CD4-positive, alpha-beta T cell treated with Interleukin-4 for 1 hour (primary cell): ENCODE data around the gene VWA2.

Experiments used
- DNase-seq, 2 donors: peaks; one replicate each; pipeline ENCODE4 v3.0.0-alpha.2; 2020 to 2022

Gene VWA2

DNA sequence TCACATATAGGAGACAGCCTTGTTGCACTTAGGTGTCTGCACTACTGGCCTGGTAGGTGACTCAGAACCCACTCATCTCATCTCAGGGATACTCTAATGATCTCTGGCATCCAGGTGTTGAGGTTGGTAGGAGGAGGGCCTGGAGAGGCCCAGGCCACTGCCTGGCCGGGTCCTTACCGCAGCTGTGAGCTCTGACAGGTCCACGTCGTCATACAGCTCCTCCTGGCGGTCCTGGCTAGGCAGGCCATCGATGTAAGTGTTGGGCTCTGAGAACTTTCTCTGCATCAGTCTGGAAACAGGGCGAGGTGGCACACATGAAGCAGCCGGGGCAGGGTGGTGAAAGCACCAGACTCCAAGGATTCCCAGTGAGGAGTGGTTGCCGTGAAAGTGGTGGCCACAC is 62.1 kb downstream of the VWA2 start:
- no peak for DNase-seq

DNA sequence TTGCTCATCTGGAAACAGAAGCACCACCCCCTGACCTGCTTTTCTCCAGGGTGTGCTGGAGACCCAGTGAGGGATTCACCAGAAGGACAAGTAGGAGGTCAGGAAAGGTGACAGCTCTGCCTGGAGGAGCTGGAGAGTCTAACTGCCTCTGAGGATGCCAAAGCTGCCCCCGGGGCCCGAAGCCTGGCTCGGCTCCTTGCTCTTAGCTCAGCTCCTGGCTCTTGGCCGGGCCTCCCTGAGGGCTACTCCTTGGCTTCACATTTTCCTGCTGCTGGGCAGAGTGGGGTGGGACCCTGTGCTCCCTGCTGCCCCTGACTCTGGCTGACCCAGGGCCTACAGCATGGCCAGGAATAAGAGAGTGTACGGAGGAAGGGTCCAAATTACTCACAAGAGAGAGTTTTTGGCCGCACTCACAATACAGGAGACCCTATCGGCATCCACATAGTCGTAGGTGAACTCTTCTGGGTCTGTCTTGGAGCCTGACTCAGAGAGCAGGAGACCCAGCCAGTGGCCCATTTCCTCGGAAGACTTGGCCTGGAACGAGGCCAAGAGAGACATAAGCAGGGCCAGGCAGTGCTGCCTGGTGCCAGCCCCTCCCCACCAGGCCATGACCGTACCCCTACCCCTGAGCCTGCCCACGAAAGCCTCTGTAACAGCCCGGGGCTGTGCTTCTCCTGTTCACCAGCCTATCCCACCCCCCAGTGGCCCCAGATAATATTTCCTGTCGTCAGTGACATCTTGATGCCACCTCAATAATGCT is 63.1 kb downstream of the VWA2 start:
- no peak for DNase-seq

DNA sequence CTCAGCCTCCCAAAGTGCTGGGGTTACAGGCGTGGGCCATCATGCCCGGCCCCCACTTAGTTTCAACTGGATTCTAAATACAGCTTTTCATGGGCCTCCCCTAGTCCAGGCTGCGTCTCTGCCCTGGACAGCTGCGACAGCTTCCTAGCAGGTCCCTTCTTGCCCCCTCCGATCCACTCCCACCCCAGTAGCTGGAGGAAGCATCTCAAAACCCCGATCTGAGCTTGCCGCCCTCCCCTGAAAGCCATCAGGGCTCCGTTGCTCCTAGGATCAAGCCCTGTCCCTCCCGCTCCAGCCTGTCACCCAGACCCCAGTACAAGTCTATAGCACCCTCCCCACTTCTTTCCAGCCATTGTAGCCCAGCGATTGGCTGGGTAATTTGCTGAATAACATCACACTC is 64.5 kb downstream of the VWA2 start:
- no peak for DNase-seq

DNA sequence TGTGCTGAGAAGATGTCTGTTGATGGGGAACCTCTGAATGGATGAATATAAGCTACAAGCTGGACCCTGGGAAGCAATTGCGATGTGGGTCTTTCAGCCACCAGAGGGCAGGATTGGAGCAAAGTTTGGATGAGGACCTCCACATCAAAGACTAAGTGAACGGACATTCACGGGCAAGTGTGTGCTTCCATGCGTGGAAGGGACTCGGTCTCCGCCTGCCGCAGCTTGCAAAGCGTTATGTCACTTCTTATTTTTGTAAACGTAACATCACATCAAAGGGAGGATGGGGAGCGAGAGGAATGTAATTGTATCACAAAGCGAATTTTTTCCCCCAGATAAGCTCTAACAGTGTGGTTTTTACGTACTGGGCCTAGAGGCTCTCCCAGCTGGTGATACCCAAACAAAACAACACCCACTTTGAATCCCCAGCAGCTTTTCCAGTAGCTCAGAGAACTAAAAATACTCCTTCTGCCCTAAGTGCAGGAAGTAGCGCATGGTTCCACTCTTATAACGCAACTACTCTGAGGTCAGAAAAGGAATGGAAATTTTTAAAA is 65.0 kb downstream of the VWA2 start:
- peak; percentile 72 to 75 for DNase-seq

DNA sequence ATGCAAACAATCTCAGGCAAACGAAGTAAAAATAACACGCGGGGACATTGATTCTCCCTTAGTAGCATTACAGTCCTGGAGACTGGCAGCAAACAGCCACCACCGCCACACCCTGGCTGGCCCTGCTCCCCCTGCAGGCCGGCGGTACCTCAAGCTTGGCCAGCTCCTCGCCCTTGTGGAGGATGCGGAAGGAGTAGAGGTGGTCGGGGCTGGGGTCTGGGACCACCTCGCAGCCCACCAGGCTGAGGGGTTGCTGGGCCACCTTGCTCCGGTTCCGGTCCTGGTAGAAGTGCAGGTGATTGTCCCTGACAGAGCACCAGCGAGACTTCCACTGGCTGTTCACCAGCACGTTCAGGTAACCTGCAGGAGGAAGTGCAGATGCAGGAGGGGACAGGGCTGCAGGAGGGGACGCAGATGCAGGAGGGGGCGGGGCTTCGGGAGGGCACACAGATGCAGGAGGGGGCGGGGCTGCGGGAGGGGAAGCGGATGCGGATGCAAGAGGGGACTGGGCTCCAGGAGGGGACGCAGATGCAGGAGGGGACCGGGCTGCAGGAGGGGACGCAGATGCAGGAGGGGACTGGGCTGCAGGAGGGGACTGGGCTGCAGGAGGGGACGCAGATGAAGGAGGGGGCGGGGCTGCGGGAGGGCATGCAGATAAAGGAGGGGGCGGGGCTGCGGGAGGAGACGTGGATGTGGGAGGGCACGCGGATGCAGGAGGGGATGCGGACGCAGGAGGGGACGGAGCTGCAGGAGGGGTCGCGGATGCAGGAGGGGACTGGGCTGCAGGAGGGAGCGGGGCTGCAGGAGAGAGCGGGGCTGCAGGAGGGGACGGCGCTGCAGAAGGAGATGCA is 65.7 kb downstream of the VWA2 start:
- peak; percentile 68 to 72 for DNase-seq

DNA sequence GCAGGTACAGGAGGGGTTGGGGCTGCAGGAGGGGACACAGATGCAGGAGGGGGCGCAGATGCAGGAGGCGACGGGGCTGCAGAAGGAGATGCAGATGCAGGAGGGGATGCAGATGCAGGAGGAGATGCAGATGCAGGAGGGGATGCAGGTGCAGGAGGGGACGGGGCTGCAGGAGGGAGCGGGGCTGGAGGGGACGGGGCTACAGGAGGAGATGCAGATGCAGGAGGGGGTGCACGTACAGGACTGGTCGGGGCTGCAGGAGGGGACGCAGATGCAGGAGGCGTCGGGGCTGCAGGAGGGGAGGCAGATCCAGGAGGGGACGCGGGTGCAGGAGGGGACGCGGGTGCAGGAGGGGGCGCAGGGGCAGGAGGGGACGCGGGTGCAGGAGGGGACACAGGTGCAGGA is 66.5 kb downstream of the VWA2 start:
- no peak for DNase-seq

DNA sequence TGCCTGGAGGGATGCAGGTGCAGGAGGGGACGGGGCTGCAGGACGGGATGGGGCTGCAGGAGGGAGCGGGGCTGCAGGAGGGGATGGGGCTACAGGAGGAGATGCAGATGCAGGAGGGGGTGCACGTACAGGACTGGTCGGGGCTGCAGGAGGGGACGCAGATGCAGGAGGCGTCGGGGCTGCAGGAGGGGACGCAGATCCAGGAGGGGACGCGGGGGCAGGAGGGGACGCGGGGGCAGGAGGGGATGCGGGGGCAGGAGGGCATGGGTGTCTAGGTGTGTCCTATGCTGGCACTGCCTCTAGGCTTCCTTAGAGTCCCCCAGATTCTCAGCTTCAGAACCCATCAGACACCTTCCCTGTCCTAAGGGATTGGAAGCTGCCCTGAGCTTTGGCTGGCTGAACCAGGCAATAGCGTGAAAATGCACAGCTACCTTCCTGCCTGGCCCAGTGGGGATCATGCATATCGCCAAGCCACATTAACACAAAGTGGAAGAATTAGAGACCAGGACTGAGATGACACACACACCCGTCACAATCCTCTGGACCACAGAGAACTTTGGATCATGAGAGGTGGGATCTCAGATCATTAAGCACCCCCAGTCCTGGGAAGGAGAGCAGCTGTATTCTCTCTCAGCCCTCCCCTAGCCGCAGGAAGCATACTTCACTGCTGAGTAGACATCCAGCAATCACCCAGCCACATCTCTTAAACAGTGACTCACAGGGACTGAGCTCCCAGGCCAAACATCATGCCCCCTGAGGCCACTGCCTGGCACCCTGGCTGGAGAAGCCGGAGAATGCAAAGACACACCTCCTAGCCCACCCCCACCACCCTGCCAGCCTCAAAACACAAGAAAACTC is 67.3 kb downstream of the VWA2 start:
- no peak for DNase-seq

DNA sequence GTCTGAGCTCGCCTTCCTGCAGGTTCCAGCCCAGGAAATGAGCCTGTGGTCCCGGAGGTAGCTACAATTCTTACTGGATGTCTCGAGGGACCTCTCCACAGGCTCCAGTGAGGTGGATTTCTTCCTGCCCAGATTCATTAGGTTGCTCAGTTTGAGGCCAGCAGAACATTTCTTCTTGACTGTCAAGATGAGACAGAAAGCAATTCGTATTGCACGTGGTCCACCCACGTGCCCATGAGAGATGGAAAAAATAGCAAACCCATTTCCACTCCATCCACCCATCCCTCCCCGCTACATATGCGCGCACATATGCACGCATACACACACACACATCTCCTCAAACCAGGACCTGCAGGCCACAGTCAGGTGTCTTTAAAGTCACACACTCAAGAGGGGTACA is 68.7 kb downstream of the VWA2 start:
- no peak for DNase-seq

DNA sequence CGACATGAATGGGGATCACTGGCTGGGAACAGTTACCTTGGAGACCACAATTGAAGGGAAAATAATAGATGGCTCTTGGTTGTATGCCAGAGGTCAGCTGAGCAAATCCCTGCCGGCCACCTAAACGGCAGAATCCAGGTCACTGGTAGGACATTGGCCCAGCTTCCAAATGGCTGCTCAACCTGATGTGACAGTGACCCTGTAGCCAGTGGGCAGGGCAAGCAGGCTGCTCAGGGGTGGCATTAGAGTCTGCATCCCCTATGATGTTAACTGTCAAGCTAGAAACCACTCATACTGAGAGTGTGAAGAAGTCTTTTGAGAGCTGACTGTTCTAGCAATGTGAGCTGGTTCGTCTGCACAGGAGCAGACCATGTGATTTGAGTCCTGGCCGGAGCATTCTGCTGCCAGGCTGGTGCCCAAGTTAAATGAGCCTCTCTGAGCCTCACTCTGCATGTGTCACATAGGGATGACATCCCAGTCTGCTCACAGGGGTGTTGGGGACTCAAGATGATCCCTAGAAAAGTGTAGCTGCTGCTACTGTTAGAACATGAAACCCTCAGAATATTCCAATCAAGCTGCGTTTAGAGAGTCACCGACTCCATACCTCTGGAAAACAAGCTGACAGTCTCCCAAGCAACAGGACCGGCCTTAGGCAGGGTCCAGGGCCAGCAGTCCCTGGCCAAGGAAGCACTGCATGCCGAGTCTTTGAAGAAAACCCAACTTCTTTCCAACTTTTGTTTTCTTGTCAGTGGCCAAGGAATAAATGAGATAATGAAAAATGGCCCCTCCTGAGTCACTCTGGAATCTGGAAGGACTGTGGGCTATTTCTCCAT is 69.7 kb downstream of the VWA2 start:
- DNase-seq: no peak

DNA sequence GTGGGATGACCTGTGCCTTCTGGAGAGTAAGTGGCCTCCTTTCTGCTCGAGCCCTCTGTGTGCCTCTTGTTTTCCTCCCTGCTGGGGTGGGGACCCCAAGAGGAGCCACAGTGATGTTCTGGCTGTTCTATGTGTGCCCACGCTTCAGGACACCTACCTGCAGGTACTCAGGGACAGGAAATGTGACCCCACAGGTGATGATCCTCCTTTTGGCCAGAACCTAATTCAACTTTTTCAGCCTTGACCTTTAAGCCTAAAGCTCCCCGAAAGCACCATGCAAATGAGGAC is 70.3 kb downstream of the VWA2 start:
- no peak for DNase-seq

DNA sequence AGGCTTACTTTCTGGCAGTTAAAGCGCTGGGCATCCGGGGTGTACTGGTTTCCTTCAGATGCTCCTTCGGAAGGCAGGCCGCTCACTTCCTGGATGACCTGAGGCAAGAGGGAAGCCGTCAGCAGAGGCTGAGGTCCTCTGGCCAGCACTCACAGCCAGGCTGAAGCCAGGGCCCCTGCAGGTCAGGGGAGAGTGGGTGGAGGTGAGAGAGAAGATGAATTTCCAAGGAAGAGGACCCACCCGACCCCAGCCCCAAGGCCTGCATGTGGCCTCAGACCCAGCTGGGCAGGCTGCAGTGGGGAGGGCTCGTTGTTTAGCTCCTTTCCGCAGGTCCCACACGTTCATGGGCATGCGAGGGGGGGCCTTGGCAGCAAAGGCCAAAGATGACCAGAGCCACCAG is 71.3 kb downstream of the VWA2 start:
- no peak for DNase-seq

DNA sequence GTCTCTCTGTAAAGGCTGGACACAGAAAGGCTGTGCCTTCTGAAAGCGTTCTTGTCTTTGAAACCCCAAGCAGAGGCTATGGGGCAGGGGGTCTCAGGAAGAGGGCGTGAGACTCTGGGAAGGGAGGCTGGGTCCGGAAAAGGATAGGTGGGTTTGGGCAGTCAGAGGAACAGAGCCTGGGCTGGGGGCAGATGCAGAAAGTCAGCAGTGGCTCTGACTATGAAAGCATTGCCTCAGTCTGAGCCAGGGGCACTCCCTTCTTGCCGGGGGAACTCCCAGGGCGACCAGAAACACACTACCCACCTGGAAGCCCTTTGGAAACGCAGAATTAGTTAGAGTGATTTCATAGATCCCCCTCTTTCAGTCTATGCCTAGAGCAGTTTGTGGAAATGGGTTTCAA is 72.0 kb downstream of the VWA2 start:
- no peak for DNase-seq

DNA sequence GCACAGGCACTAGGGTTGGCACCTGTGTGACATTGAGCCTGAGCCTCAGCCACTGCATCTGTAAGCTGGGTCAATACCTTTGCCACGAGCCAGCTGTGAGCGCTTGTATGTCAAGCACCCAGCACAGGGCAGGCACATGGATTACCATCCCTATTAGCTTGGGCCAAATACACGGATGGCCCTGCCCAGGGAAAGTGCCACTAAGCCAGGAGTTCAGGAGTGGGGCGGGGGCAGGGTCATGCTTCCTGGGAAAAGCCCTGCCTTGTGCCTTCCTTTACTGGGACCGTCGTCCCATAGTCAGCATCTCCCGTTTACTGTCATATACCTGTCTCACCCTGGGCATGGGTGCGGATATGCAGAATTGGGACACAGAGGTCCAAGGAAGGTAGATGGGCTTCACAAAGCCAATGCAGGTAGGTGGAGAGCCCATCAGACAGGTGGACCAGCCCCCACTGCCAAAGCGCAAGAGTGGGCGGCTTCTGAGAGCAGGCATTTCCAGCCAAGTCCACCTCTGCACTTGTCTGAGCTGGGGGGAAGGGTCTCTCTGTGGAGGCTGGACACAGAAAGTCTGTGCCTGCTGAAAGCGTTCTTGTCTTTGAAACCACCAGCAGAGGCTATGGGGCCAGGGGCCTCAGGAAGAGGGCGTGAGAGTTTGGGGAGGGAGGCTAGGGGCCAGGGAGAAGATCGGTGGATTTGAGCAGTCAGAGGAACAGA is 72.6 kb downstream of the VWA2 start:
- no peak for DNase-seq

DNA sequence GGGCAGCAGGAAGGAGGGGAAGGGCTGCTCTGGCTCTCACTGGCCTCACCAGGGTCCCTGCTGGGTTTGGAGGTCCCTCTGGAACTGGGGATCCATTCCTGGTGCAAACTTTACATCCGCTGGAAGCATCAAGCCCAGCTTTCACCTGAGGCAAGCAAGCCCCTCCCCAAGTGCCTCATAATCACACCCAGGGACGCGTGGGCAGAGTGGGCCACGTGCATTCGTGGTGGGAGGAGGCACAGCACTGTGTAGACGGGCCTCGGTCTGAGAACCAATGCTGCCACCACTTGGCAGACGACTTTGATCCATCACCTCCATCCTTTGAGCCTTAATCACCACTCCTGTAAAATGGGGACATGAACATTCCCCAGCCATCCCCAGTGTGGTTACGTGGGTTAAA is 74.1 kb downstream of the VWA2 start:
- DNase-seq: no peak

DNA sequence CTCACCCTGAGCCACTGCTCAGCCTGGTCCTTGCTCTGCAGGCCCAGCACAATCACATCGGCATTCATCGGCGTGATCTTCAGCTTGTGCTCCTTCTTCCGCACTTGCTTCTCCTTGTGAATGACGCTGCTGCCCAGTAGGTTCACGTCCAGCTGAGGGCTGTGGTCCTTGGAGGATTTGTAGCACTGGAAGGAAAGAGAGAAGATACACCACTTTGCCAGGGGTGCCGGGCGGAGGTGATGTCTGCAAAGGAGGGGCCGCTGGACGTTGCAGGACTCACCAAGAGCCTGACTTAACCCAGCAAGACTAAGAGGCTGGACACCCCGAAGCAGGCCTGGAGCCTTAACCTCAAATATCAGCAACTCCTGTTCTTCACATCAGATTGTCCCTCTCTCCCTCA is 74.8 kb downstream of the VWA2 start:
- DNase-seq: no peak

DNA sequence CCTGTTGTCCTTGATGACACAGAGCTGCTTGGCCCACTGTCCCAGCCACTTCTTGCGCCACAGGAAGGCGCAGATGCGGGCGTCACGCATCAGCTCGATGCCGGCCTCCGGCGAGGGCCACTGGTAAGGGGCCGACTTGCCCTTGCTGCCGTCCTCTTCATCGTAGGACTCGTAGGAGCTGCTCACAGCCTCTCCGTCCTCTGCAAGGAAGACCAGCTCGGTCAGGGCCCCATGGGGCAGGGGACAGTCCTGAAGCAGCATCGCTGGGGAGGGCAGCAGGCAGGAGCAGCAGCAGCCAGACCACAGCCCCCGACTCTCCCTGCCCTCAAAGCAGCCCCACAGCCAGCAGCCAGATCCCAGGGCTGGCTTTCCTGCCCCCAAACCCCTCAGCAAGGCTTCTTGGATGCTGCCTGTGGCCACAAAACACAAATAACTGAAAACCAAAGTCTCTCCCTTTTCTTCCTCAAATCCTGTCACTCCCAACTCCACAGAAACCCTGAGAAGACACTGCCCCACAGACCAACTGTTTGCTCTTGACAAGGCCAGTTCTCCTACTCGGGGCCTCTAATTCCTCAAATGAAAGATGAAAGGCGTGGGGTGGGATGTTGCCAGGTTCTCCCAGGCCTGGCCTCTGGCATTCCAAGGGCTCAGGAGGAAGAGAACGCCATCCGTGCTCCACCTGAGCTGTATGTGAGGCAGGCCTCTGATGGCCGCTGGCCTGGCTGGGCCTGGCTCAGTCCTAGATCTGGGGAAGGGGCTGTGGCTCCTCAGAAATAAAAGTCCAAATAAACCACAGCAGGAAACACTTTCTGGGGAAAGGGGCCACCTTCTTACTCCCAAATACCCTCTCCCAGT is 76.7 kb downstream of the VWA2 start:
- DNase-seq: no peak

DNA sequence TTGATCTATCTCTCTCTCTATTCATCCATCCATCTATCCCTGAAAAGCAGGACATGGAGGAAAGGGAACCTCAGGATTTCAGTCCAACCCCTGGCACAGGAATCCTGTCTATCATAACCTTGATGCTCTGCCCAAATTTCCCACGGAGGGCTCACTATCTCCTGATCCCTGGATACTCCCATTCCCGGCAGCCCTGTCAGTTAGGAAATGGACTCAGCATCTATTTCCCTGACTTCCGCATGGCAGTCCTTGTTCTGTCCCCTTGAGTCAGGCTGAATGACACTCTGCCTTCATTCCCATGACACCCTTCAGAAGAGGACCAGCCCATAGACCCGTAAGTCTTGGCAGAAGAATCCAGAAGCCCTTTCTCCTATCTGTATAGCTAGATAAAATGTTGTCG is 77.7 kb downstream of the VWA2 start:
- no peak for DNase-seq

DNA sequence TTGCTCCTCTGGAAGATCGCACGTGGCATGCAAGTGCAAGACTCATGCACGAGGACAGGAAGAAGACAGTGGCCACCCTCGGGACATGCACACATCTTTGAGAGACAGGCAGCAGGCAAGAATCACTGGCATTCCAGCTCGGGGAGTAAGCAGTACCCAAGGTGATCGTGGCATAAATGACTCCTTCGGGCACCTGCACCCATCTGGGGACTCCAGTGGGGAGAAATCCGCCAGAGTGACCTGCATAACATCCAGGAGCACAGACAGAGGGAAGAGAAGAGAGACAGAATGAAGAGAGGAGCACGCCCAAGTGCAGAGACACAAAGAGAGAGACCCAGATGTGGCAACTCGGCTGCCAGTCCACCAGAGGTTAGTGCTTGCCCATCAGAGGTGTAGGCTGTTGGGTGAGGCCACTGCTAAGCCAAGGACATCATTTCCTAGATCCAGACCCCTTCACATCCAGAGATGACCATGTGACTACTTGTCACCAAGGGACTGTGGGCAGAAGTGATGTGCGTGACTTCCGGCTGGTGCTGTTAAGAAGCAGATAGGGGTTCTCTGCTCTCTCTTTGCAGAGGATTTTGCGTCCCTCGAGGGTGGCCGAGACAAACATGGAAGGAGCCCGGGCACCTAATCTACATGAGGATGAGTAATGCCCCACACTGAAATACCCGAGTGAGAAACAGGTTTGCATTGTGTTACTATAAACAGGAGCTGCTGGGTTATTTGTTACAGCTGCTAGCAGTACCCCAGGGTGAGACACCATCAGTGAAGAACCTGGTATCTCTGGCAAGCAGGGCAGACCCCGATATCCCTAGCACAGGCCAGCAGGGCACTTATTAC is 80.6 kb downstream of the VWA2 start:
- DNase-seq: no peak

DNA sequence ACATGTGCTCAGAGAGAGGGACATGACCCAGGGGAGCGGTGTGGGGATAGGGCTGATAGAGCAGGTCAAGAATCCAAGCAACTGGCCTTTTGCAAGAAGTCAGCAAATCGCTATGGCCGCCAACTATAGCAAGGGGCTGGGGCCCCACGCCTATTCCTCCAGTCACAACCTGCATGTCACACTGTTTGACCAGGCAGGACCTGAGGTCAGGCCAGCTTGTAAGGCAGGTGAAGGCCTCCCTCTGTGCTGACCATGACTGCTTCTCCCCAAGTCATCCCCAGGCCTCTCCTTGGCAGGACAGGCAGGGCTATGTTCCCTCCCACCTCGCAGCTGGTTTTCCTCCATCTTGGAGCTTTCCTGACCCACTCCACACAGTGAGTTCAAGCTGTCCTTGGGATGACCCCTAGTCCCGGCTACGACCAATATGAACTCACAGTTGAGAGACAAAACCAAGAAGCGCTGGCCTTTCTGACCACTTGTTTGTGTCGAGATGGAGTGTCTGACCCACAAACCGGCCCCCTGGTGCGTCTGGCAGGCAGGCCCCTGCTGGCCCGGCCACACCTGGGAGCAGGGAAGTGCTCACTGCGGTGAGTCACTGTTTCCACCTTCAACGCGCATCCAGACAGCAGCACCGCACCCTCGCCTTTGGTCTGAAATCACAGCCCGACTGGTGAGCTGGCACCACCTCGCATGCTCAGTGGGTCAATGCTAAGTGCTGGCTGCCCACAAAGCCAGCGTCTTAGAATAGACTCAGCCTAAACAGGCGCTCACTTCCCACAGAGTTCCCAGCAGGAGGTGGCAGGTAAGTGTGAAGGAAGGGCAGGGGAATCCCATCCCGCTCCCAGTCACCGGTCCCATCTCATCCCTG is 81.4 kb downstream of the VWA2 start:
- no peak for DNase-seq
